ENCODE measurements around the gene GPC5. TPM values are rescaled to one million over a fixed set of nuclear protein-coding genes. Genes with fewer than 3 reads are reported as not detected.

The GPC5 gene
- total RNA-seq, 1 experiment from 2014 or later: 0.26 TPM

DNA sequence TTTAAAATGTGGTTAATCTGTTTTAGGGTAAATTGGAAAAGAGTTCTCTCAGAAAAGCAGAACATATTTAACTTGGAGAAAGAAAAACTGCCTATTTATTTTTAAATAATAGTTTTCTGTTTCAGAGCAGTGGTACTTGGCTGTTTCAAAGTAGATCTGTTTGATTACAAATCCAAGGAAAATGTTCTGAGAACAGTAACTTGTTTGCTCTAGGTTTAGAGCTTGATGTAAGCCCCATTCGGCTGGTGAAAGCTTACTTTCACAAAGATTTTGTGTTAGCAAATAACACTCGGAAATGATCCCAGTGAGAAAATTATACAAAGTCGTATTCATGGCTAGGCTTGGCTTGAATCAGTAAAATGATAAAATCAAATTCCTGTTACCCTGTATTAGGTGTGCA is 1432.4 kb downstream of the GPC5 start:
- ChIA-PET POLR2A (no interaction called here), CTCF (no interaction called here)
- no peak overlapping the region for H3K27ac ChIP-seq (ENCODE audit: low read length)
- intact Hi-C loops (cut with micrococcal nuclease; ENCODE audit: unreplicated experiment) (no loop called here), in situ Hi-C loops (cut with HindIII; ENCODE audit: low pct_unique_long_range_greater_than_20kb, low sequenced_read_pairs) (no loop called here)
- no peak overlapping the region for H3K4me3 ChIP-seq (ENCODE audit: low read depth in 2 of 2, low read length in 2 of 2)
- H3K36me3 ChIP-seq (ENCODE audit: control insufficient read depth, insufficient read depth, low read length): no peaks in the 10 kb centered on the region
- H3K4me1 ChIP-seq (ENCODE audit: control insufficient read depth, insufficient read depth, low read length): no peaks in the 10 kb centered on the region
- H3K27me3 ChIP-seq (ENCODE audit: control insufficient read depth, insufficient read depth, low read length): no peaks in the 10 kb centered on the region
- no peak for ATAC-seq
- H3K9me3 ChIP-seq (ENCODE audit: control insufficient read depth, insufficient read depth, low read depth, low read length): no peaks in the 10 kb centered on the region
- no TSS peak for BruUV-seq (replicated peaks)
- no peak for DNase-seq (ENCODE audit: low read depth, low spot score)
- TF ChIP-seq, protein P1, sequence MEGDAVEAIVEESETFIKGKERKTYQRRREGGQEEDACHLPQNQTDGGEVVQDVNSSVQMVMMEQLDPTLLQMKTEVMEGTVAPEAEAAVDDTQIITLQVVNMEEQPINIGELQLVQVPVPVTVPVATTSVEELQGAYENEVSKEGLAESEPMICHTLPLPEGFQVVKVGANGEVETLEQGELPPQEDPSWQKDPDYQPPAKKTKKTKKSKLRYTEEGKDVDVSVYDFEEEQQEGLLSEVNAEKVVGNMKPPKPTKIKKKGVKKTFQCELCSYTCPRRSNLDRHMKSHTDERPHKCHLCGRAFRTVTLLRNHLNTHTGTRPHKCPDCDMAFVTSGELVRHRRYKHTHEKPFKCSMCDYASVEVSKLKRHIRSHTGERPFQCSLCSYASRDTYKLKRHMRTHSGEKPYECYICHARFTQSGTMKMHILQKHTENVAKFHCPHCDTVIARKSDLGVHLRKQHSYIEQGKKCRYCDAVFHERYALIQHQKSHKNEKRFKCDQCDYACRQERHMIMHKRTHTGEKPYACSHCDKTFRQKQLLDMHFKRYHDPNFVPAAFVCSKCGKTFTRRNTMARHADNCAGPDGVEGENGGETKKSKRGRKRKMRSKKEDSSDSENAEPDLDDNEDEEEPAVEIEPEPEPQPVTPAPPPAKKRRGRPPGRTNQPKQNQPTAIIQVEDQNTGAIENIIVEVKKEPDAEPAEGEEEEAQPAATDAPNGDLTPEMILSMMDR (IDR thresholded peaks at IDR 0.05): no peak
- TF ChIP-seq POLR2AphosphoS5 (IDR thresholded peaks at IDR 0.05; ENCODE audit: low read depth, low read length) (no peak), SIN3A (IDR thresholded peaks at IDR 0.05; ENCODE audit: borderline replicate concordance, insufficient read depth, low read depth, low read length) (no peak), TCF7L2 (IDR thresholded peaks at IDR 0.05; ENCODE audit: low read depth, low read length) (no peak)
- TF ChIP-seq, protein P2, sequence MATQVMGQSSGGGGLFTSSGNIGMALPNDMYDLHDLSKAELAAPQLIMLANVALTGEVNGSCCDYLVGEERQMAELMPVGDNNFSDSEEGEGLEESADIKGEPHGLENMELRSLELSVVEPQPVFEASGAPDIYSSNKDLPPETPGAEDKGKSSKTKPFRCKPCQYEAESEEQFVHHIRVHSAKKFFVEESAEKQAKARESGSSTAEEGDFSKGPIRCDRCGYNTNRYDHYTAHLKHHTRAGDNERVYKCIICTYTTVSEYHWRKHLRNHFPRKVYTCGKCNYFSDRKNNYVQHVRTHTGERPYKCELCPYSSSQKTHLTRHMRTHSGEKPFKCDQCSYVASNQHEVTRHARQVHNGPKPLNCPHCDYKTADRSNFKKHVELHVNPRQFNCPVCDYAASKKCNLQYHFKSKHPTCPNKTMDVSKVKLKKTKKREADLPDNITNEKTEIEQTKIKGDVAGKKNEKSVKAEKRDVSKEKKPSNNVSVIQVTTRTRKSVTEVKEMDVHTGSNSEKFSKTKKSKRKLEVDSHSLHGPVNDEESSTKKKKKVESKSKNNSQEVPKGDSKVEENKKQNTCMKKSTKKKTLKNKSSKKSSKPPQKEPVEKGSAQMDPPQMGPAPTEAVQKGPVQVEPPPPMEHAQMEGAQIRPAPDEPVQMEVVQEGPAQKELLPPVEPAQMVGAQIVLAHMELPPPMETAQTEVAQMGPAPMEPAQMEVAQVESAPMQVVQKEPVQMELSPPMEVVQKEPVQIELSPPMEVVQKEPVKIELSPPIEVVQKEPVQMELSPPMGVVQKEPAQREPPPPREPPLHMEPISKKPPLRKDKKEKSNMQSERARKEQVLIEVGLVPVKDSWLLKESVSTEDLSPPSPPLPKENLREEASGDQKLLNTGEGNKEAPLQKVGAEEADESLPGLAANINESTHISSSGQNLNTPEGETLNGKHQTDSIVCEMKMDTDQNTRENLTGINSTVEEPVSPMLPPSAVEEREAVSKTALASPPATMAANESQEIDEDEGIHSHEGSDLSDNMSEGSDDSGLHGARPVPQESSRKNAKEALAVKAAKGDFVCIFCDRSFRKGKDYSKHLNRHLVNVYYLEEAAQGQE (IDR thresholded peaks at IDR 0.05; ENCODE audit: insufficient read depth in 1 of 2, low read depth in 2 of 2, low read length in 1 of 2): no peak

DNA sequence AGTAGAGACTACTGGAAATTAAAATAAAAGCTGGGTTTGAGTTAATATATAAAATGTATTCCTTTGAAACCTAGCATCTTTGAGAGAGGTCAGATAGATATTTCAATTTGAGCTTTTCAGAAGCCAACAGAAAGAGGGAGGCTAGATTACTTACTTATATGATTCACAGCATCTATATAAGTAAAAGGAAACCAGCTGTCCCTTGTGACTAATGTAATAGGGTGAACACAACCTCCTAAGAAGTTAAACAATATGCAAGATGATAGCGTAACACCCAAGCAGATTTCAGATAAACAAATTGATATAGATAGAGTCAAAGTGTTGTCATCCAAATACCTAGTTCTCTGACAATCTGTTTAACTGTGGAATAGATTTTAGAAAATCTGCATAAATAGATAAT is 1434.7 kb downstream of the GPC5 start:
- Histone ChIP-seq H3K27ac (ENCODE audit: low read length) (no peak overlapping the region), H3K27me3 (ENCODE audit: control insufficient read depth, insufficient read depth, low read length) (no peaks in the 10 kb centered on the region), H3K9me3 (ENCODE audit: control insufficient read depth, insufficient read depth, low read depth, low read length) (no peaks in the 10 kb centered on the region), H3K4me1 (ENCODE audit: control insufficient read depth, insufficient read depth, low read length) (no peaks in the 10 kb centered on the region), H3K36me3 (ENCODE audit: control insufficient read depth, insufficient read depth, low read length) (no peaks in the 10 kb centered on the region), H3K4me3 (ENCODE audit: low read depth in 2 of 2, low read length in 2 of 2) (no peak overlapping the region)
- TF ChIP-seq POLR2AphosphoS5 (IDR thresholded peaks at IDR 0.05; ENCODE audit: low read depth, low read length): no peak
- TF ChIP-seq, protein P1 (IDR thresholded peaks at IDR 0.05): no peak
- TF ChIP-seq, protein P2 (IDR thresholded peaks at IDR 0.05; ENCODE audit: insufficient read depth in 1 of 2, low read depth in 2 of 2, low read length in 1 of 2): no peak
- no peak for TF ChIP-seq TCF7L2 (IDR thresholded peaks at IDR 0.05; ENCODE audit: low read depth, low read length)
- no peak for TF ChIP-seq SIN3A (IDR thresholded peaks at IDR 0.05; ENCODE audit: borderline replicate concordance, insufficient read depth, low read depth, low read length)
- no peak for ATAC-seq
- ChIA-PET CTCF (no interaction called here), POLR2A (no interaction called here)
- intact Hi-C loops (cut with micrococcal nuclease; ENCODE audit: unreplicated experiment): no loop called here
- no peak for DNase-seq (ENCODE audit: low read depth, low spot score)
- BruUV-seq (replicated peaks): no TSS peak
- in situ Hi-C loops (cut with HindIII; ENCODE audit: low pct_unique_long_range_greater_than_20kb, low sequenced_read_pairs): no loop called here
